Aorta (tissue), 5 donors: Measurements from ENCODE around the gene LGALS3. TPM values are rescaled to one million over a fixed set of nuclear protein-coding genes. Genes with fewer than 3 reads are reported as not detected.

Source experiments
- ATAC-seq: fragments of 200-7000 bp; cut with Tn5 transposase; one replicate; pipeline ENCODE4 v1.9.1; 2022; ENCODE audit warnings: moderate library complexity; ENCODE audit not compliant: low FRiP score
- DNase-seq, 2 donors: peaks; one replicate each; pipeline ENCODE4 v3.0.0-alpha.2; 2020
- H3K27ac ChIP-seq, 2 donors: one replicate each; pipeline ENCODE4 v1.5.1; 2013; ENCODE audit warnings: low read length in 2 of 2, mild to moderate bottlenecking in 2 of 2, moderate library complexity in 2 of 2, control low read depth in 1 of 2, inconsistent platforms in 1 of 2, low read depth in 1 of 2
- H3K27me3 ChIP-seq, 2 donors: one replicate each; pipeline ENCODE4 v1.6.1; 2013; ENCODE audit warnings: control low read depth in 1 of 2, low read length in 1 of 2, mild to moderate bottlenecking in 1 of 2, moderate library complexity in 1 of 2; ENCODE audit not compliant: insufficient read depth in 2 of 2, control insufficient read depth in 1 of 2
- H3K36me3 ChIP-seq, 2 donors: one replicate each; pipeline ENCODE4 v1.6.1; 2013; ENCODE audit warnings: control low read depth in 1 of 2, low read length in 1 of 2, mild to moderate bottlenecking in 1 of 2; ENCODE audit not compliant: insufficient read depth in 2 of 2, control insufficient read depth in 1 of 2
- H3K4me1 ChIP-seq, 2 donors: one replicate each; pipeline ENCODE4 v1.6.1; 2013; ENCODE audit warnings: low read length in 2 of 2, control low read depth in 1 of 2, mild to moderate bottlenecking in 1 of 2, moderate library complexity in 1 of 2; ENCODE audit not compliant: insufficient read depth in 2 of 2, control insufficient read depth in 1 of 2
- H3K4me3 ChIP-seq, 2 donors: one replicate each; pipeline ENCODE4 v1.5.1; 2013; ENCODE audit warnings: low read length in 2 of 2, control low read depth in 1 of 2, mild to moderate bottlenecking in 1 of 2
- H3K9me3 ChIP-seq: one replicate; pipeline ENCODE4 v1.6.1; 2013; ENCODE audit warnings: mild to moderate bottlenecking, low read length; ENCODE audit not compliant: control insufficient read depth
- WGBS, 2 donors: extraction: QIAGEN DNeasy Blood & Tissue Kit; methylation state at CpG; one replicate each; pipeline ENCODE4 v1.1.7; 2013; 5-methylcytosine and 5-hydroxymethylcytosine counted together
- intact Hi-C, 2 donors: fragments of 100-400 bp; cut with DNase I; formaldehyde crosslinking; loops; one replicate each; pipeline versions ENCODE4 v1.14.2 to v1.15.0; 2022
- polyA plus RNA-seq, 2 donors: library from polyadenylated mRNA; stranded (reverse); fragments of 200-250 nt; gene quantifications; one replicate each; pipeline ENCODE4 v1.2.3, GENCODE V29; 2013
- total RNA-seq, 2 donors: library from RNA; stranded (reverse); fragmentation: NEBNext Ultra II Directional; extraction: Animal tissue kit (Norgen Biotek cat#: 25700); gene quantifications; one replicate each; pipeline ENCODE4 v1.2.1, GENCODE V29; 2021
- donor health status: healthy with polysubstance abuse.
- donor health status: Bipolar disorder and iron deficiency.
- donor health status: DM: no; HTN: no; CAD: no.
- donor health status: DM: no; HTN: no; CAD: no.
- donor health status: DM: yes; HTN: yes; CAD: no.

LGALS3 gene
- total and polyA plus RNA-seq, 4 donors: 104 to 547 (median 213) TPM

DNA sequence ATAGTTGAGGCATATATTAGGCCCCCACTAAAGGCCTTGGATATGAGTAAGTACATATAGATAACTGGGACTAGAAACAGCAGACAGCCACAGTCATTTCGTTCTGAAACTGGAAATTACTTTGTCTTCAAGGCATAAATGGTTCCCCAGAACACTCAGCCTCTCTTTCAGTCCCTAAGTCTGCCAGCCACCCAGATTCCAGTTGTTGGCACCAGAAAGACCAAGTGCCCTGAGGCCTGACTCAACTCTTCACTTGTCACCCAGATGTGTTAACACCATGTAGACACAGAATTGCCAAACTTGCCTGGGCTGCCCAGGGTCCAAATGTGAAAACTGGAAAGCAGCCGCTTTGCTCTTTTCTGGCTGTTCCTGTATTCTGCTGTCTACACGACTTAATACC is 3.0 kb upstream of the LGALS3 start:
- no peaks in the 10 kb centered on the region for H3K4me1 ChIP-seq
- intact Hi-C loops: no loop called here
- peaks cover 0 to 1% of the 10 kb centered on the region in 2 donors for H3K27me3 ChIP-seq
- H3K4me3 ChIP-seq: no peak overlapping the region
- no peaks in the 10 kb centered on the region for H3K9me3 ChIP-seq
- H3K27ac ChIP-seq: no peak overlapping the region
- ATAC-seq: no peak
- H3K36me3 ChIP-seq: no peaks in the 10 kb centered on the region
- 30 to 35% methylated on average over 3 of the region's 3 CpGs for WGBS, 2 donors
- no peak for DNase-seq

DNA sequence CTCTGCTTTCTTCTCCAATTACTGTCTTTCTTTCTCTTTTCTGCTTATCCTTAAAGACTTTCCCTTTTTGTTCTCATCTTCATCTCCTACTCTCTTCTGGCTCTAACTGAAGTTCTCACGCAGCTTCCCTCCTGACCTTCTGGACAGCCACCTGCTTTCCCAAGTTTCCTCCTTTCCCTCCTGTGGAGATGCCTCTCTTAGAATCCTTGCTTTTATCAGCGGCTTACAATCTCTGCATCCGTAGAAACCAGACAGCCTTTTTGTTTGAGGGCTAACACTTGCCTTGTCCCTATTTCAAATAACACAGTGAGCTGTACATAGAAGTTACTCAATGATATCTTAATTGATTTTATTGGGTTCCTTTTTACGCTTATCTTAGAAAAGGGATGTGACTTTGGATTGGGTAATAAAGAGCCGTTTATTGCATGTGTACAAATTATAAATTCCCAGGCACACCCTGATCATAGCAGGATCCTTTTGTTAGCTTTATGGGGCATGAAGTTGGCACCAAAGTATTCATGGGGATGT is 2.1 kb upstream of the LGALS3 start:
- DNase-seq (no peak), ATAC-seq (no peak)
- no peaks in the 10 kb centered on the region for H3K4me1 ChIP-seq
- H3K27ac ChIP-seq: no peak overlapping the region
- H3K36me3 ChIP-seq: no peaks in the 10 kb centered on the region
- no peak overlapping the region for H3K4me3 ChIP-seq
- H3K27me3 ChIP-seq: peaks cover 0 to 1% of the 10 kb centered on the region in 2 donors
- no peaks in the 10 kb centered on the region for H3K9me3 ChIP-seq
- intact Hi-C loops: no loop called here
- 90 to 94% methylated on average over 5 of the region's 5 CpGs for WGBS, 2 donors

- 81 to 82% methylated on average over 2 of the region's 2 CpGs for WGBS, 2 donors
- Histone ChIP-seq H3K4me3 (no peak overlapping the region), H3K36me3 (no peaks in the 10 kb centered on the region), H3K27ac (no peak overlapping the region), H3K9me3 (no peaks in the 10 kb centered on the region), H3K27me3 (peaks cover 0 to 1% of the 10 kb centered on the region in 2 donors), H3K4me1 (no peaks in the 10 kb centered on the region)
- intact Hi-C loops: no loop called here
- DNase-seq: no peak
- ATAC-seq: no peak
These were observed 1.5 kb upstream of the LGALS3 start for GRCh38 chr14:55127460-55127951.

DNA sequence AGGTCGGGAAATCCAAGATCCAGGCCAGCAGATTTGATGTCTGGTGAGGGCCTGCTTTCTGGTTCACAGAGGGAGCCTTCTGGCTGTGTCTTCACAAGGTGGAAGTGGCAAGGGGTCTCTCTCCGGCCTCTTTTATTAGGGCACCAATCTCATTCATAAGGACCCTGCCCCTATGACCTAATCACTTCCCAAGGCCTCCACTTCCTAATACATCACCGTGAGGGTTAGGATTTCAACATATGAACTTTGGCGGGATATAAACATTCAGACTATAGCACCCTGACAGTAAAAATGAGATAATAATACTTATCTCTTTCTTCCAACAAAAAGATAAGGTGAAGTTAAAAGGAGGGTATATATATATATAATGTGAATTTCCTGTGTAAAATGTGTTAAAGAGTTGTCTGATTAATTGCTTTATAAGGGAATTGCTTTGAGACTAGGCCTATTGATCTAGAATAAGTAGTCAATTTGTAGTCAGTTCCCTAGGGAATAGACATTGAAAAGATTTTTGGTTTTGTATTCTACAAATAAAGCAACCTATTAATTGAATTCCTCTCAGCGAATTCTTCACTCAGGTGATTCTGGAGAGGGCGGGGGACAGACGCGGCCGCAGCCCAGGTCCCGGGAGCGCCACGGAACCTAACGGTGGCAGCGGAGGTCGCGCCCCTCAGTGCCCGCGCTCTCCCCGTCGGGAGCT is 516 bp upstream of the LGALS3 start:
- DNase-seq (no peak), ATAC-seq (no peak)
- Histone ChIP-seq H3K4me1 (no peaks in the 10 kb centered on the region), H3K27ac (peak overlapping the region; percentile 46 to 68), H3K9me3 (no peaks in the 10 kb centered on the region), H3K4me3 (peak overlapping the region; percentile 45 to 87), H3K27me3 (peaks cover 0 to 1% of the 10 kb centered on the region in 2 donors), H3K36me3 (no peaks in the 10 kb centered on the region)
- 21 to 22% methylated on average over 20 of the region's 20 CpGs for WGBS, 2 donors
- intact Hi-C loops: no loop called here

- Histone ChIP-seq H3K27ac (peak overlapping the region; percentile 68 to 72), H3K9me3 (no peaks in the 10 kb centered on the region), H3K27me3 (peaks cover 0 to 1% of the 10 kb centered on the region in 2 donors), H3K4me3 (peak overlapping the region; percentile 45 to 87), H3K36me3 (no peaks in the 10 kb centered on the region), H3K4me1 (no peaks in the 10 kb centered on the region)
- intact Hi-C loops: loop anchor here (5.0 kb wide), 1 partner anchor 37 kb away; no protein-coding TSS in a partner anchor
- WGBS, 2 donors: 0% methylated on average over 46 to 53 of the region's 53 CpGs
- ATAC-seq (peak; percentile 86), DNase-seq (peak; percentile 88 to 91)
These were observed 560 bp downstream of the LGALS3 start for GRCh38 chr14:55129428-55130195.

DNA sequence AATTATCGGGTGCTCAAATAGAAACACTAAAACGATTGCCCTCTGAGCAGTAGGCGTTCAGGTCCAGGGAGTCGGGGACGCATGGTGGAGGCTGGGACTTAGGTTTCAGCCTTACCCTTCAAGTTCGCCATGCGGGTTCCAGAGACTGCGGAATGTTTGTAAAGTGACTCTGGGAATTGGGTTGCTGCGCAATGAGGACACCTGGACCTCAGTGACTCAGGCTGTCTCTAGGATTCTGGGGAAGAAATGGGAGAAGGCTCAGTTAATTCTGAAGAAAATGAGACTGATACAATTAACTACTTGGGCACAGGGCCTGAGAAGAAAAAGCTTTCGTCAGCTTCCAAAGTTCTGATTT is 1.1 kb downstream of the LGALS3 start:
- intact Hi-C loops: loop anchor here (5.0 kb wide), 1 partner anchor 38 kb away; no protein-coding TSS in a partner anchor
- no peak for ATAC-seq
- peak overlapping the region in 1 of 2 donors; percentile 72 for H3K27ac ChIP-seq

DNA sequence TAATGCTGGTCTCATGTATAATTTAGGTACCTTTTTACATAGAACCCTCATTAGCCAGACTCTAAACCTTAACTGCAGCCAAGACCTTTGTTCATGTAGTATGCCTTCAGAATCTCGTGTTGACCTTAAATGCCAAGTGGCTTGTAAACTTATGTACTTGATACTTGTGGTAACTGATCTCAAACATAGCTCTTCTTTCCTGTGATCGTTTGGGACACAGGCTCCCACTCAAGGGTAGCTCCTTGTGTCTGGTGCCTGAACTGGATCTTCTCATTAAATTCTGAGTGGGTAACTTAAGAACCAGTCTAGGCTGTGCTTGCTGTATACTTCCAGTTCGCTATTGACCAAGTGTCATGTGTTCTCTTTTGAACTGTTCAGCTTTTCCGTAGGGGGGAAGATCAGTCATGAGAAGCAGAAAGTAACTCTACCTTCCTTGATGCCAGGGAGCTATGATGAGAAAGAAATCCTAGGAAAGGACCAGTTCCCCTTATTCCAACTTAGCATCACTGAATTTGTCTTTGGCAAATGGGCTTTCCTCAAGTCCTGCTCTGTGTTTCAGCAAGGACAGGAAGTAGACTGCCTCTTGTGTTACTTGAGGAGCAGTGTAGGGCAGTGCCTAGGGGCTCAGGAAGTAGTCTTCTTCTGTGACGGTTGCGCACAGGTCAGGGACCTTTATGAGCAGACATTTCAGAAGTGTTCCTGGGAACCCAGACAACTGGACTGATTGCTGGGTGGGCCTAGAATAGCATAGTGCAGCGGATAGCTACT is 2.5 kb downstream of the LGALS3 start:
- ATAC-seq: no peak
- WGBS, 2 donors: 91% methylated on average over 7 of the region's 7 CpGs
- intact Hi-C loops: loop anchor here (5.0 kb wide), 1 partner anchor 39 kb away; no protein-coding TSS in a partner anchor
- H3K9me3 ChIP-seq: no peaks in the 10 kb centered on the region
- peaks cover 0 to 1% of the 10 kb centered on the region in 2 donors for H3K27me3 ChIP-seq
- no peak overlapping the region for H3K4me3 ChIP-seq
- H3K27ac ChIP-seq: no peak overlapping the region
- no peaks in the 10 kb centered on the region for H3K36me3 ChIP-seq
- DNase-seq: no peak
- H3K4me1 ChIP-seq: peaks cover 0 to under 1% of the 10 kb centered on the region in 2 donors

More for the DNA sequence above, 1.1 kb downstream of the LGALS3 start:
- no peaks in the 10 kb centered on the region for H3K4me1 ChIP-seq
- H3K9me3 ChIP-seq: no peaks in the 10 kb centered on the region
- H3K27me3 ChIP-seq: peaks cover 0 to 1% of the 10 kb centered on the region in 2 donors
- H3K4me3 ChIP-seq: peak overlapping the region; percentile 45 to 87
- WGBS, 2 donors: 16 to 19% methylated on average over 10 of the region's 10 CpGs
- DNase-seq: peak in 1 of 2 donors; percentile 54
- no peaks in the 10 kb centered on the region for H3K36me3 ChIP-seq

GRCh38 chr14:55133416-55133815 is 4.4 kb downstream of the LGALS3 start:
- 51 to 56% methylated on average over 4 of the region's 4 CpGs for WGBS, 2 donors

More at GRCh38 chr14:55133416-55133815, 4.4 kb downstream of the LGALS3 start:
- Histone ChIP-seq H3K9me3 (no peaks in the 10 kb centered on the region), H3K4me1 (peaks cover 0 to 6% of the 10 kb centered on the region in 2 donors), H3K36me3 (peaks cover 0 to 2% of the 10 kb centered on the region in 2 donors), H3K27me3 (peaks cover 0 to 1% of the 10 kb centered on the region in 2 donors), H3K27ac (no peak overlapping the region), H3K4me3 (no peak overlapping the region)
- intact Hi-C loops: loop anchor here (5.0 kb wide), 1 partner anchor 41 kb away; no protein-coding TSS in a partner anchor
- ATAC-seq: no peak
- no peak for DNase-seq
